Kidney glomerular epithelial cell (primary cell): ENCODE measurements around the gene ZNRF1.

Experiments
- DNase-seq: peaks from one replicate; lab custom pipeline; 2025; lab: John Stamatoyannopoulos, UW

ZNRF1 gene

GRCh38 chr16:75099075-75099667 lies 100.3 kb downstream of the ZNRF1 start:
- no peak for DNase-seq

- no peak for DNase-seq
Observed at GRCh38 chr16:75099738-75100602, 101.1 kb downstream of the ZNRF1 start.

DNA sequence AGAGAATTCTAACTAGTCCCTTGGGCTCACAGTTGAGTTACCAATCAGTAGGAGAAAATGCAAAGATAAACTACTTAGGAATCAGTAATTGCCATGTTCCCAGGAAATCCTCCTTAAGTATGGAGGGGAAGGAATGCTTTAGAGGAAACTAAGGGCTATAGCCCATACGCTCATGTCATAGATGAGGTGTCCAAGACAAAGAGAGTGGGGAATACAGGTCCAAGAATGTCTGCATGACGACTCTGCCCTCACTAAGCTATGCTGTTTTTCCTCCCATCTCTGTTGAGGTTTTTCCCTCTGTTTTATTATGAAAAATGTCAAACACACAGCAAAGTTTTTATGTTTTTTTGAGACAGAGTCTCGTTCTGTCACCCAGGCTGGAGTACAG lies 101.8 kb downstream of the ZNRF1 start:
- no peak for DNase-seq

DNA sequence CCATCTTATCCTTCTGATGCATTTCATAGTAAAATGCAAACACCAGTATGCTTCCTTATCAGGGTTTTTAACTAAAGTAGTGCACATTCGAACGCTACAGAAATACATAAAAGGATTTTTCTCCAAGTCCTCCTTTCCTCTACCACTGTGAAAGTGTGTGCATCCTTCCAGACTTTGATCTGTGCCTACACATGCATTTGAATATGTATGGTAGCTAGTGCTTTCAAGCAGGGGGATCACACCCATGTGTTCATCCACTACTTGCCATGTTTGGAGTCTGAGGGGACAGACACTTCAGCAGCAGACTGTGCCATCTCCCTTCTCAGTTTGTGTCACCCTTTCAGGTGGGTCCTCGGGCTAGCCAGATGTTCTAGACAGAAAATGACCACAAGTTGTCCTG lies 102.8 kb downstream of the ZNRF1 start:
- DNase-seq = no peak

DNA sequence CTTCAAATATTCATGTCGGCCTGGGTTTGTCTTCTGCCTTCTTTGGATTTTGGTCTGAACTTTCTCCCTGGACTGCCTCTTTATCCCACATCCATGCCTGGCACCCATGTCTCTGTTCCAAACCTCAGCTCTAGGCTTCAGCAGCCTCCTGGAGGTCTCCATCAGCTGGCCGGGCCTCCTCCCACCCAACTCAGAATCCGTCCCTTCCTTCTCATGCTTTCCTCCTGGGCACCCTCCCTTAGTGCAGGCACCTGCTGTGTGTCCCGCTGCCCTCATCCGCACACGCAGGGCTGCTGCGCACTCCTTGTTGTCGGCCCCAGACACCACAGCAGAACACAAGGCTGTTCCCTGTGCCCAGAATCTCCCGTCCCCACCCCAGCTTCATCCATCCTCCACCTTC lies 103.8 kb downstream of the ZNRF1 start:
- no peak for DNase-seq

GRCh38 chr16:75103994-75104393 lies 105.2 kb downstream of the ZNRF1 start:
- no peak for DNase-seq

GRCh38 chr16:75104836-75105235 lies 106.0 kb downstream of the ZNRF1 start:
- no peak for DNase-seq

DNA sequence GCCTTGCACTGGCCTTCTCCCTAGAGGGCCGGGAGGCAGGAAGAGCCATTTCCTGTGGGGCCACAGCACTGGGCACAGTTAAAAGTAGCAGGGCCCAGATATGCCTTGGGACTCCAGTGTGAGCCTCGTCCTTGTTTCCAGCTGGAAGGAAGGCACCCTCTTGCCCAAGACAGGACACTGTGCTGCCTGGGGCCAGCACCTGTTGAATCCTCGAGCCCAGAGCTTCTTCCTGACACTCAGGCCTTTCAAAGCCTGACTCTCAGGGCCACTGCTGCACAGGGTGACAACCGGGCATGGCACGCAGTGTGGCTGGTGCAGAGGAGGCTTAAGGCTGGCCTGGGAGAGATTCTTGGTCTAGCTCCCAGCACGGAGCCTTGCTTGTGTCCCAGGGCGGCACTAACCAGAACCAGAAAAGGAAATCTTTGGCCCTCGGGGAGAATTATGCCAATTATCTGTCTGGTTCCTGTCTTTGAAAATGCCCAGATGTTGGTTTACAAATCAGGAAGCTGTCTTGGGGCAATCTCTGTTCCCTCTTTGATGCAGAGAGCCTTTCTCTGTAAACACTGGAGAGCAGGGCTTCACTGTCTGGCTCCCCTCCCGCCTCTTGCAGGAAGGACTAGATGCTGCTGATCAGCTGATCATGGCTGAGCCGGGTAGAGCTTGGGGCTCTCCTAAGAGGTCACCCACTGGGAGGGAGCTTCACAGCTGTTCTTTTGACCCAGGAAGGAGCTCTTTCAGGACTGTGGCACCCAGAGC lies 106.7 kb downstream of the ZNRF1 start:
- no peak for DNase-seq

GRCh38 chr16:75106351-75107274 lies 107.8 kb downstream of the ZNRF1 start:
- no peak for DNase-seq

- no peak for DNase-seq
Observed at GRCh38 chr16:75107505-75107904, 108.7 kb downstream of the ZNRF1 start.

- peak; percentile 93 for DNase-seq
Observed at GRCh38 chr16:75108792-75109731, 110.2 kb downstream of the ZNRF1 start.

GRCh38 chr16:75109732-75110243 lies 111.0 kb downstream of the ZNRF1 start:
- no peak for DNase-seq

GRCh38 chr16:75110637-75111513 lies 112.1 kb downstream of the ZNRF1 start:
- peak; percentile 45 for DNase-seq

GRCh38 chr16:75111514-75111940 lies 112.7 kb downstream of the ZNRF1 start:
- DNase-seq = no peak

DNA sequence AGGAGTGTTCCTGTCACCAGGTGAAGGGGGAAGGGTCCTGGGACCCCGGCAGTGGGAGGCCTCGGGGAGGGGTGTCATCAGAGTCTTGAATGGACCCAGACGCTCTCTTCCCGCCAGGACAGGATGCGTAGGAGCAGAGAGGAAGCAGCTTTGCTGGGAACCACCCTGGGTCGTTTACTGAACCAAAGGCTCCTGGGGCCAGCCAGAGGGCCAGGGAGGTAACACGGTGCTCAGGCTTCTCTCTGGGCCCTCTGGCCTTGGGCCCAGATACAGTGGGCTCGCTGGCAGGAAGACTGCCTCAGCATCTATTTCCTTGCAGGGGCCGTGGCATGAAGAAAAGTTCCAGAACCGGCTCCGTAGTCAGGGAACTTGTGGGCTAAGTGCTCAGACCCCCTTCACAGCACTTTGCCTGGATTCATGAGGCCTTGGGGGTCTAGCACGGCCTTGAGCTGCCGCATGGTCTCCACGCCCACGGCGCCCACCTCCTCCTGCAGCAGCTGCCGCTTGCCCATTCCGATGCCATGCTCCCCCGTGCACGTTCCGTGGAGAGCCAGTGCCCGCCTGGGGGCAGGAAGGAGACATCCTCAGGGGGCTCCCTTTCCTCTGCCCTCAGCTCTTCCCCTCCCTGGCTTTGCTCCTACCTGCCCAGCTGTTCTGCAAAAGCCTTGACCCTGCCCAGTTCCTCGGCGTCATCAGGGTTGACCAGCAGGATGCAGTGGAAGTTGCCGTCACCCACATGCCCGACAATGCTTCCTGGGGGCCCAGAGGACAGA lies 113.3 kb downstream of the ZNRF1 start:
- DNase-seq = no peak

DNA sequence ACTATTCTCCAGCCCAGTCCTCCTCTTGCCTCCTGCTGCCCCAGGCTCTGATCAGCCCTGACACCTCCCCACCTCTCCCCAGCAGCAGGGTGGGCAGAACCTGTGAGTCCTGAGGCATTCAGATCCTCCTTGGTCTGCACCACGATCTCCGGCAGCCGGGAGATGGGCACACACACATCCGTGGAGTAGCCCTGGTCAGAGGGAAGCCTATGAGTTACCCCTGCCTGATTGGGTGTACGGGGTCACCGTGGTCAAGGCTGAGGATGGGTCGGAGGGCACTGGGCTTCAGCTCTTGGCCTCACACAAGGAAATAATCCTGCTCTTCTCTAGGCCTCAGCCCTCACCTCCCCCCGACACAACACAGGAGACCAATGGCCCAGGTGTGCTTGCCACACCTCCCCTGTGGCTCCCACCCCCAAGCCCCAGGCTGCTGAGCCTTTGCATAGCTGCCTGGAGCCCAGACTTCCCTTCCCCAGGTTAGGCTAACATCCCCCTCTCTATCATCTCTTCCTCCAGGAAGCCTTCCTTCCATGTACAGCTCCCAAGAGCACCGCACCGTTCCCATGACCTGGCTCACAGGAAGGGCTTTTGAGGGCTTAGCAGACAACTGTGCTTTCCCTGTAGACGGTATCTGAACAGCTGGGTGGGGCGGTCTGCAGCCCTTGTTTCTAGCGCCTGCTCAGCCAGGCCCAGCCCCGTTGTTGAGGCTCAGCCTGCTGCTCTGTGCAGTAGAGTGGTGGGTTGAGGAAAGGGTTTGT lies 114.1 kb downstream of the ZNRF1 start:
- no peak for DNase-seq

DNA sequence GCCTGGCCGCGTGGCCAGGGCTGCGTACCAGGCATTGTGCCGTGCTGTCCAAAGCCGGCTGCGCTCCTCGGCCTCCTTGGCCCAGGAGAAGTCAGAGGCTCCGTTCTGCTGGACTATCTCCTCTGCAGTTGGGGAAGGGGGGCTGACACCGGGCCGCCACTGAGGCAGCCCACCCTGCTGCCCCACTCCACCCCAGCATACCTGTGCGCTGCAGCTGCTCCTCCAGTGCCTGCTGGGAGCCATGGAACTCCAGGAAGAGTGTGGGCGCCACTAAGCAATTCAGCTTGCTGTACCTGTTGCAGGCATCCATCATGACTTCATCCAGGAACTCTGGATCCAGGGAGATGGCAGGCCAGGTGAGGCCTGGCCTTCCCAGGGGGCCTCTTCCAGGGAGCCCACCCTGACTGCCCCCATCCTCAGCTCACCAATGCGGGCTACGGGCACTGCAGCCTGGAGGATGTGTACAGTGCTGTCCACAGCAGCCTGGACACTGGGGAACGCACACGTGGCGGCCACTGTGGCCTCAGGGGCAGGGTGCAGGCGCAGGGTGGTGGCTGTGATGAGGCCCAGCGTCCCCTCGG lies 114.8 kb downstream of the ZNRF1 start:
- DNase-seq = no peak
